Skin epidermis (tissue), 12 donors: ENCODE results near the gene PRPH.

Experiments
- H3K27ac ChIP-seq, 21 experiments: fragments of 200-600 bp; sonication (generic) in 11 of 21; one replicate each; pipeline ENCODE4 v1.5.0; 2020; ENCODE audit warnings: mild to moderate bottlenecking in 3 of 21, inconsistent platforms in 2 of 21, moderate library complexity in 2 of 21
- H3K4me3 ChIP-seq, 7 experiments: fragments of 200-600 bp; sonication (generic) in 2 of 7; one replicate each; pipeline ENCODE4 v1.5.0; 2020; ENCODE audit warnings: inconsistent platforms in 2 of 7, mild to moderate bottlenecking in 2 of 7, moderate library complexity in 1 of 7

Gene PRPH

GRCh38 chr12:49342066-49342913 lies 47.3 kb downstream of the PRPH start:
- Histone ChIP-seq H3K27ac (peak overlapping the region in 2 of 21 experiments; percentile 4 to 30), H3K4me3 (peak overlapping the region in 6 of 7 experiments; percentile 23 to 30 (median 25))

GRCh38 chr12:49342914-49343731 lies 48.2 kb downstream of the PRPH start:
- peak overlapping the region in 6 of 7 experiments; percentile 23 to 30 (median 25) for H3K4me3 ChIP-seq
- H3K27ac ChIP-seq, result no peak overlapping the region

GRCh38 chr12:49344486-49345050 lies 49.6 kb downstream of the PRPH start:
- H3K4me3 ChIP-seq, result no peak overlapping the region
- no peak overlapping the region for H3K27ac ChIP-seq

- Histone ChIP-seq H3K27ac (peak overlapping the region in 1 of 21 experiments; percentile 24), H3K4me3 (peak overlapping the region; percentile 7 to 41 (median 22))
These were observed 50.3 kb downstream of the PRPH start for GRCh38 chr12:49345051-49345824.

GRCh38 chr12:49345825-49346658 lies 51.1 kb downstream of the PRPH start:
- Histone ChIP-seq H3K27ac (no peak overlapping the region), H3K4me3 (peak overlapping the region; percentile 7 to 41 (median 22))

GRCh38 chr12:49346659-49347310 lies 51.8 kb downstream of the PRPH start, which contains the start of gene DNAJC22:
TSS of gene DNAJC22 (plus strand) at chr12:49346888. CDS start at chr12:49348873, 1,985 bp downstream.
- H3K27ac ChIP-seq, result no peak within 1 kb of the TSS
- peak within 1 kb of the TSS; percentile 7 to 41 (median 22) for H3K4me3 ChIP-seq

GRCh38 chr12:49347311-49348193 lies 52.6 kb downstream of the PRPH start:
- Histone ChIP-seq H3K4me3 (peak overlapping the region in 6 of 7 experiments; percentile 0 to 41 (median 24)), H3K27ac (no peak overlapping the region)
